DMS79 treated with DMSO at 0.1 percent for 48 hours (cell line): ENCODE measurements around the gene MAPKBP1.

ENCODE experiments used
- DNase-seq: peaks from one replicate; lab custom pipeline; 2025; lab: John Stamatoyannopoulos, UW

MAPKBP1 gene

DNA sequence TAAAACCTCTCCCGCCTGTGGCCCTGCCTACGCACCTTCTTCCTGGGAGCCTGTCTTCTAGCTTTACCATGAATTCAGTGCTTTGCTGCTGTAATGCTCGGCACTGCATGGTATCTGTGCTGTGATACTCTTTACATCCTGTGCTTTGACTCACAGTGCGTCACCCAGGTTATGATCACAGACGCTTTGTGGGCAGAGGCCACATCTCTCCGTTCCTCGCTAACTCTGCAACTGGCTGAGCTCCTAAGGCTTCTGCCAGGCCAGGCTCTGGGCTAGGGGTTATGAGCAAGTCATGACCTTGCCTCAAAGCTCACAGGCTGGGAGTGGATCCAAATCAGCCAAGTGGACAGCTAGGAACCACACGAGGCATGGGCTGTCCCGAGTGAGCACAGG, 96.4 kb downstream of the MAPKBP1 start:
- DNase-seq = no peak

DNA sequence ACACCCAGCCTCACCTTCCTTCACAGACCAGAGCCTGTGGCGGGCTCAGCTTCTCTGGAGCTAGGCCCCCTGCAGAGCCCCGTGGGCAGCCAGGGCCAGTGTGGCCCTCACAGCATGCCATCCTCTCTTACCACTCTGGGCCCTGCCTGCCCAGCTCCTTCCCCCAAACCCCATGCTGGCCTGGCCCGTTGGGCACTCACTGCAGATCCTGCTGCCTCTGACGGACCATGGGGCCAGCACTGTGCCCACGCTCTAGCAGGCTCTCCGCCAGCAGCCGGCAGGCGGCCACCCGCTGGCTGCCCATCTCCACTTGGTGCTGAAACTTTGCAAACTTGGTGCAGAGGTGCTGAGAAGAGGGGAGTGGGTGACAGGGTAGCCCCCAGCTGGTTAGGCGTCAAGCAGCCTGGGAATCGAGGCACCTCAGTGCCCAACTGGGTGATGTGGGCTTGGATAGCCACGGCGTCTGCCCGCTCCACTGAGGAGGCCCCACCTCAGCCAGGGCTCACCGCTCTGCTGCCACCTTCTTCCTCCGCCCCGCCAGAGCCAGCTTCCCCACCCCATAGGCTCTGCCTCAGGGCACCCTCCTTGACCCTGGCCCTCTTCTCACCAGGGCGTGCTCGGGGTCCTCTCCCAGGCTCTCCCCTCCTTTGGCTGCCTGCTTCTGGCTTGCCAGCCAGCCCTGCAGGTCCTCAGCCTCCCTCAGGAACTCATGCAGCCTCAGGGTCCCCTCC, 97.1 kb downstream of the MAPKBP1 start:
- no peak for DNase-seq

DNA sequence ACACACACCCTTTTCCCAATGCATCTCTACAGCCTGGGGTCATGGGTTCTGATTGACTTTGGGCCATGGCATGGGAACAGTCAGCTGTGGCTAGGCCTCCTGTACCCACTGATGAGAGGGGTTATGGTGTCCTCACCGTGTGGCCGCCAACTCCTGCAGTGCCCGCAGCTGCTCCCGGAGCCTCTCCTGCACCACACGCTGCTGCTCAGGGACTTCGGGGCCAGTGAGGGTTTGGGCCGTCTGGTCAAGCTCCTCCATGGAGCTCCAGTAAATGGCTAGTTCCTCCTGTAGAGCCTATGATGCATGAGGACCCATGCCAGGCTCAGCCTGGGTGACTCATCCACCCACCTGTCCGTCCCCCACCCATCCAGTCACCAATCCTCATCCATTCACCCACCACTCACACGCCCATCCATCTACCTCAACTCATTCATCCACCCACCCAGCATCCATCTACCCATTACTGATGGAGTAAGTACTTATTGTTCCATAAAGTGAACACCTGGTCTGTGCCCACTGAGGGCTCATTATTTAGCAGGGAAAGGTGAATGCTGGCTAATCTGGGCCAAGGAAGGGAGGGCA, 98.0 kb downstream of the MAPKBP1 start:
- no peak for DNase-seq

DNA sequence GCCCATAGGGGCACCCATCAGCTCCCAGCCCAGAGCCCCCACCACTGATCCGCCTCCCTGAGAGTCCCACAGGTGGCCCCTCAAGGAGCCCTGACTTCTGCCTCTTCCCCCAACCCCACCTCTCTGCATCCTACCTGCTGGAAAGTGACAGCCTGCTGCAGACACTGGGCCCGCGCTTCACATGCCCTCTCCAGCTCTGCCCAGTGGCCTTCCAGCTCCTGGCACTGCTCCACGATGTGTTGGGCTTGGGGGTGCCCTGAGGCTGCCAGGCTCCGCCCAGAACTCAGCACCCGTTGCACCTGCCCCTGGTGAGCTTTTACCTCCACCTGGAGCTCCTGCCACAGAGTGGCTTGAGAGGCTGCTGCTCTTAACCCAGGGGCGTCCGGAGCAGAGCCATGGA, 99.4 kb downstream of the MAPKBP1 start:
- peak; percentile 48 for DNase-seq

DNA sequence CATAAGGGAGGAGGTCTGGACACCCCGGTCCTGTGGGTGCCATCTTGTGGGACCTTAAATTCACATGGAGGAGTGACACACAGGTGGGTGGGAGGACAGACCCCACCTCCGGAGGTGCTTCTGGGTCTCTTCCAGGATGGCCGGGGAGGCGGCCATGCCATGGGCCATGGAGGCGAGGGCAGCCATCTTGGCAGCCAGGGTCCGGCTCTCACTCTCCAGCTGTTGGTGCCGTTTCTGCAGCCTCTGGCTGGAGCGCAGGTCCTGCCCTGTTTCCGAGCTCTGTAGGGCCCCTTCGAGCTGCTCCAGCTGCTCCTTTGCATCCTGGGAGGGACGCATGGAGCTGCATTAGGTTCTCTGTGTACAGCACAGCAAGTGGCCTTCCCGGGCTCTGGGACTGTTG, 100.5 kb downstream of the MAPKBP1 start:
- DNase-seq = no peak

DNA sequence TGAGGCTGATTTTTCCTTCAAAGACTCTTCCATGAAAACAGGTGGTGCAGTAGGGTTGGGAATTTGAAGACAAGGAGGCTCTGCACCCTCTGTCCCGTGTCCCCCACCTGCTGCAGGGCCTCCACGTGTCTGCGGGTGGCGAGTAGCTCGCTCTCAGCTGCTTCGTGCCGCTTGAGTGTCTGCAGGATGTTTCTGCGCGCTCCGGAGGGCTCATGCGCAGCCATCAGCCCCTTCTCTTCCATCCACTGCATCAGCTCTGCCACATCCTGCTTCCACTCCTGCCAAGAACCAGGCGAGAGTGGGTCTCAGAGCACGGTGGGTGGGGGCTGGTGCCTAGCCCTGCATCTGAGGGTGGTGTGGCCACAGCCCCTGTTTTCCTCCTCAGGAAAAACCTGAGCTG, 101.7 kb downstream of the MAPKBP1 start:
- DNase-seq = peak; percentile 51

DNA sequence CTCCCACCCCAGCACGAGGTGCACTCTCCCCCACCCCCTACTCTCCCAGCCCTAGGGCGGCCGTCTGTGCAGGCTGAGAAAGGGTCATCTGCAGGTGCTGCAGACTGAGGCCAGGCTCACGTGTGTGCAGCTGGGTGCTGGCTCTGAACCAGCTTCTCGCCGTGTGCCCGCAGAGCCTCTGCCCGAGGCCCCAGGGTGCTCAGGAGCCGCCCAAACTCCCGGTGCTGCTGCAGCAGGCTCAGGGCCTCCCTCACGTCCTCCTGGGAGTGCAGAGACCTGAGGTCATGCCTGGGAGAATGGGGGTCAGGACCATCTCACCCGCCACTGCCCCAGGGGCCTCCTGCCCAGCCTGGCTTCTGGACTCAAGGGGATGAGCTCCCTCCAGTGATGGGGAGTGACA, 102.4 kb downstream of the MAPKBP1 start:
- no peak for DNase-seq
